Sigmoid colon (tissue), 4 donors: ENCODE measurements around the gene CCDC81.

ENCODE experiments used
- CTCF ChIP-seq, 4 experiments: fragments of 450-650 bp in 3 of 4; fragments of 200-600 bp in 1 of 4; IDR thresholded peaks; one replicate each; pipeline ENCODE4 v1.5.1; 2016 to 2019; ENCODE audit warnings: antibody characterized with exemption in 4 of 4, mild to moderate bottlenecking in 3 of 4, moderate library complexity in 2 of 4
- EP300 ChIP-seq, 4 donors: sonication (generic); formaldehyde crosslinking; IDR thresholded peaks; one replicate each; pipeline ENCODE4 v1.6.1; 2017; ENCODE audit warnings: antibody characterized with exemption in 4 of 4
- POLR2A ChIP-seq, 2 donors: fragments of 450-650 bp; IDR thresholded peaks; one replicate each; pipeline ENCODE4 v1.6.1; 2016; ENCODE audit warnings: antibody characterized with exemption in 2 of 2, mild to moderate bottlenecking in 2 of 2, moderate library complexity in 2 of 2
- POLR2AphosphoS5 ChIP-seq, 4 donors: sonication (generic); formaldehyde crosslinking; IDR thresholded peaks; one replicate each; pipeline ENCODE4 v1.6.1; 2017; ENCODE audit warnings: antibody characterized with exemption in 4 of 4

GRCh38 chr11:86427441-86427840, 52.8 kb downstream of the CCDC81 start:
- TF ChIP-seq POLR2AphosphoS5 (IDR thresholded peaks at IDR 0.05) (no peak), EP300 (IDR thresholded peaks at IDR 0.05) (no peak), CTCF (IDR thresholded peaks at IDR 0.05) (no peak), POLR2A (IDR thresholded peaks at IDR 0.05) (no peak)
